Limb (tissue), 2 donors: ENCODE measurements around the gene LZTS3.
A peak's percentile ranks its signal among the peaks of the same experiment; 100 is the strongest.
"Not testable (repeated sequence)": the region's sequence is repeated elsewhere in the genome, so short reads cannot be mapped to it uniquely, and the experiment has no call there.

Source experiments
- DNase-seq, 2 donors: peaks; one replicate each; pipeline ENCODE4 v3.0.0-alpha.2; 2016; ENCODE audit errors: extremely low spot score in 2 of 2

Gene LZTS3

DNA sequence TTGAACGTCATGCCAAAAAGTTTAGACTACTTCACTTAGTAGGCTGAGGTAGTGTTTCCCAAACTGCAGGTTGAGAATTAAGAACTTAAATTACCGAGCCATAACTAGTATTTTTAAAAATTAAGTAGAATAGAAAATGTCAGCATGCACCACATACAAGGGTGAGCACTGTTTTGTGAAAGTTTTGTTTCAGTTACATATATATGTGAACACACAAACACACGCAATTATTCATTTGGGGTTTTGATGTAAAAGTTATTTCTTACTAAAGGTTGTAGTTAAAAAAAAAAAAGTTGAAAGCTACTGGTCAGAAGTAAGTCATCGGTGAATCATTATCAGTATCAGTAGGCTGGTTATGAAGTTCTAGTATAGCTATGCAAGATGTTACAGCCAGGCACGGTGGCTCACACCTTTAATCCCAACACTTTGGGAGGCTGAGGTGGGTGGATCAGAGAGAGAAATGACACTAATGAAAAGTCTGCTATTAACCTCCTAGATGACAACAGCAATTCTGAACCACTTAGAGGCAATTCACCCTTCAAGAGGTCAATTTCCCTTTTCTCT lies 37.8 kb downstream of the LZTS3 start:
- no peak for DNase-seq

DNA sequence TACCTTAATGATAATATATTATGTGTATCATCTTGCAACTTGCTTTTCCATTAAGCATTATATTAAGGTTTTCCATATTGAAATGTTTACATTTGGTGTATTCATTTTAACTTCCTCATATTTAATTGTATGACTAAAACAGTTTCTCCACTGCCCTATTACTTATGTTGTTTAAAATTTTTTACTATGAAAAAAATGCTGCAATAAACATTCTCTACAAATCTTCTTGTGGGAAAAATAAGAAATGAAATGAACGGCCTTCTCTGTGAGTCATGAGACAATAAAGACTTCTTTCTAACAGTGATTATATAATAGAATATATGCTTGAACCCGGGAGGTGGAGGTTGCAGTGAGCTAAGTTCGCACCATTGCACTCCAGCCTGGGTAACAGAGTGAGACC lies 39.2 kb downstream of the LZTS3 start:
- no peak for DNase-seq

DNA sequence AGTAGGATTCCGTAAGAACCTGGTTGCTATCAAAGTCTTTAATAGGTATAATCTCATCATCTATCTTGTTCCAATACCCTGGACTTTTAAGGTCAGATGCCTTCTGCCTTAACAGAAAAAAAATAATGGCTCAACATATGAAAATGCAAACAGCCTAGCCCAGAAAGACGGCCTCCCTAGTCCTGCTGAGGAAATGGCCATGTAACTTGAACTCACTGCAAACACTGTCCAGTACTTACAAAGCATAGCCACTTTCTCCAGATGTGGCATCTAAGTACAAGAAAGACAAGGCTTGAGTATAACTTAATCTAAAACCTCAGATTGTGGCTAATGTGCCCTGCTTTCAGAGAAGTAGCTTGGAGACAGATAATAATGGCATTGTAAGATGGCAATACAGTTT lies 40.2 kb downstream of the LZTS3 start:
- no peak for DNase-seq

DNA sequence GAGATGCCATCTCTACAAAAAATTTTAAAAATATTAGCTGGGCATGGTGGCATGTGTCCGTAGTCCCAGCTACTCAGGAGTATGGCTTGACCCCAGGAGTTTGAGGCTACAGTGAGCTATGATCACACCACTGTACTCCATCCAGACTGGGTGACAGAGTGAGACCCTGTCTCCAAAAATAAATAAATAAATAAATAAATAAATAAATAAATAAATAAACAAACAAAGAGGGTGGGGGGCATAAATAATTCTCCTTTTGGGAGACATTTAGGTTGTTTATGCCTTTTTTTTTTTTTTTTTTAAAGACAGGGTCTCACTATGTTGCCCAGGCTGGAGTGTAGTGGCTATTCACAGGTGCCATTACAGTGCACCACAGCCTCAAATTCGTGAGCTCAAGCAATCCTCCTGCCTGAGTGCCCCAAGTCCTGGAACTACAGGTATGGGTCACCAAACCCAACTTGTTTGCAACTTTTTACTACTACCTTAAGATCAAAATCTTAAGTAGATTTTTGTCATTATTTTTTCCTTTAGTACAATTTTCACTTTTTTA lies 43.2 kb downstream of the LZTS3 start:
- no peak for DNase-seq

DNA sequence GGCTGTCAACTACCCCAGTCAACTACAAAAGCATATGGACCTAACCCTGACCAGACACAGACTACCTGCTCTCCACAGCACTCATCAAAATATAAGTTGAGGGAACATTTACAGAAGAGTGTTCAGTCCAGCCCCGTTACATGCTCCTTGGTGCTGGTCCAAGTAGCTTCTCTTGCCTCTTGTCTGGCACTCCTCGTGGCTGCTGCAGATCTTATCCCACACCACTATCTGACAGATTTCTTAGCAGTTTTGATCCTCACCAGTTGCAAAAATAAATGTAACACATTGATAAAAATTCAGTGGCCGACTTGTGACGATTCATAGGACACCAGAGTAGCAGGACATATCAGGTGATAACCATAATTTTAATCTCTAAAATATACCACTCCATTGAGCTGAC lies 44.3 kb downstream of the LZTS3 start:
- DNase-seq: no peak

DNA sequence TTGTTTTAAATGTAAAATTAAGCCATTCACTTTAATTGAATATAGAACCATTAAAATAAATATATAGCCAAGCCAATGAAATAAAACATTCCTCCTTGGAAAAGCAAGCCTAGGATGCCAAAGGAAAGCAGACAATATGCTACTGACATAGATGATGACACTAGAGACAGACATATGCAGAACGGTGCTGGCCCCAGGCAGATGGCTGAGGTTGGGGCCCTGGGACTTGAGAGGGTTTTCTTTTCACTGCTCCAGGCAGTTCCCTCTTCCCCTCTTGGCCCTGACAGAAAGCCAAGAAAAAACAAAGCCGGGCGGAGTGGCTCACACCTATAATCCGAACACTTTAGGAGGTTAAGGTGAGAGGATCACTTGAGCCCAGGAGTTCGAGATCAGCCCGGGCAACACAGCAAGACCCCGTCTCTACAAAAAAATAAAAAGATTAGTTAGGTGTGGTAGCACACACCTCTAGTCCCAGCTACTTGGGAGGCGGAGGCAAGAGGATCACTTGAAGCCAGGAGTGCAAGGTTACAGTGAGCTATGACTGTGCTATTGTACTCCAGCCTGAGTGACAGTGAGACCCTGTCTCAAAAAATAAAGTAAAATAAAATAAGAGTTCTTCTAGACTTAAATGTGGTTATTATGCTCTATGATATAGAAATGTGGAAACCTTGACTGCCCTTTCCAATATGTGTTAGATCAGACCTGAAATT lies 44.9 kb downstream of the LZTS3 start:
- no peak for DNase-seq

DNA sequence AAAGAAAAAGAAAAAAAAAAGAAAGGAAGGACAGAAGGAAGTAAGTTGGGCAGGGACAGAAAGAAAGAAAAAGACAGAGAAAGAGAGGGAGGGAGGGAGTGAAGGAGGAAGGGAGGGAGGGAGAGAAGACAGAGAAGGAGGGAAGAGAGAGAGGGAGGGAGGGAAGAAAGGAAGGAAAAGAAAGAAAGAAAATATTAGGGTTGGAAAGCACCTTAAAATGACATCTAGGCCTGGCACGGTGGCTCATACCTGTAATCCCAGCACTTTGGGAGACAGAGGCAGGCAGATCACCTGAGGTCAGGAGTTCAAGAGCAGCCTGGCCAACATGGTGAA lies 46.9 kb downstream of the LZTS3 start:
- DNase-seq: no peak

DNA sequence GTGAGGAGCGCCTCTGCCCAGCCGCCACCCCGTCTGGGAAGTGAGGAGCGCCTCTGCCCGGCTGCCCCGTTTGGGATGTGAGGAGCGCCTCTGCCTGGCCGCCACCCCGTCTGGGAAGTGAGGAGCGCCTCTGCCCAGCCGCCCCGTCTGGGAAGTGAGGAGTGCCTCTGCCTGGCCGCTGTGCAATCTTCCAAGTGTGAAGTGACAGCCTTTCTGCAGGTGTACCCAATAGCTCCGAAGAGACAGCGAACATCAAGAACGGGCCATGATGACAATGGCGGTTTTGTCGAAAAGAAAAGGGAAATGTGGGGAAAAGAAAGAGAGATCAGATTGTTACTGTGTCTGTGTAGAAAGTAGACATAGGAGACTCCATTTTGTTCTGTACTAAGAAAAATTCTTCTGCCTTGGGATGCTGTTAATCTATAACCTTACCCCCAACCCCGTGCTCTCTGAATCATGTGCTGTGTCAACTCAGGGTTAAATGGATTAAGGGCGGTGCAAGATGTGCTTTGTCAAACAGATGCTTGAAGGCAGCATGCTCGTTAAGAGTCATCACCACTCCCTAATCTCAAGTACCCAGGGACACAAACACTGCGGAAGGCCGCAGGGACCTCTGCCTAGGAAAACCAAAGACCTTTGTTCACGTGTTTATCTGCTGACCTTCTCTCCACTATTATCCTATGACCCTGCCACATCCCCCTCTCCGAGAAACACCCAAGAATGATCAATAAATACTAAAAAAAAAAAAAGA lies 47.4 kb downstream of the LZTS3 start:
- not testable (repeated sequence) for DNase-seq

DNA sequence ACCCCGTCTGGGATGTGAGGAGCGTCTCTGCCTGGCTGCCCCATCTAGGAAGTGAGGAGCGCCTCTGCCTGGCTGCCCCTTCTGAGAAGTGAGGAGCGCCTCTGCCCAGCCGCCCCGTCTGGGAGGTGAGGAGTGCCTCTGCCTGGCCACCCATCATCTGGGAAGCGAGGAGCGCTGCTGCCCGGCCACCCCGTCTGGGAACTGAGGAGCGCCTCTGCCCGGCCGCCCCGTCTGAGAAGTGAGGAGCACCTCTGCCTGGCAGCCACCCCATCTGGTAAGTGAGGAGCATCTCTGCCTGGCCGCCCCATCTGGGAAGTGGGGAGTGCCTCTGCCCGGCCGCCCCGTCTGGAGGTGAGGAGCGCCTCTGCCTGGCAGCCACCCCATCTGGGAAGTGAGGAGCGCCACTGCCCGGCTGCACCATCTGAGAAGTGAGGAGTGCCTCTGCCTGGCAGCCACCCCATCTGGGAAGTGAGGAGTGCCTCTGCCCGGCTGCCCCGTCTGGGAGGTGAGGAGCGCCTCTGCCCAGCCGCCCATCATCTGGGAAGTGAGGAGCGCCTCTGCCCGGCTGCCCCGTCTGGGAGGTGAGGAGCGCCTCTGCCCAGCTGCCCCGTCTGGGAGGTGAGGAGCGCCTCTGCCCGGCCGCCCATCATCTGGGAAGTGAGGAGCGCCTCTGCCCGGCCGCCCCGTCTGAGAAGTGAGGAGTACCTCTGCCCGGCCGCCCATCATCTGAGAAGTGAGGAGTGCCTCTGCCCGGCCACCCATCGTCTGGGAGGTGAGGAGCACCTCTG lies 48.4 kb downstream of the LZTS3 start:
- DNase-seq: not testable (repeated sequence)

DNA sequence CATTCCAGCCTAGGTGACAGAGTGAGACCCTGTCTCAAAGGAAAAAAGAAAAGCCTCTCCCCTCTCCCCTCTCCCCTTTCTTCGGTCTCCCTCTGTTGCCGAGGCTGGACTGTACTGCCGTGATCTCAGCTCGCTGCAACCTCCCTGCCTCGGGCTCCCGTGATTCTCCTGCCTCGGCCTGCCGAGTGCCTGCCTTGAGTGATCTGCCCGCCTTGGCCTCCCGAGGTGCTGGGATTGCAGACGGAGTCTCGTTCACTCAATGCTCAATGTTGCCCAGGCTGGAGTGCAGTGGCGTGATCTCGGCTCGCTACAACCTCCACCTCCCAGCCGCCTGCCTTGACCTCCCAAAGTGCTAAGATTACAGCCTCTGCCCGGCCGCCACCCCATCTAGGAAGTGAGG lies 49.2 kb downstream of the LZTS3 start:
- not testable (repeated sequence) for DNase-seq

DNA sequence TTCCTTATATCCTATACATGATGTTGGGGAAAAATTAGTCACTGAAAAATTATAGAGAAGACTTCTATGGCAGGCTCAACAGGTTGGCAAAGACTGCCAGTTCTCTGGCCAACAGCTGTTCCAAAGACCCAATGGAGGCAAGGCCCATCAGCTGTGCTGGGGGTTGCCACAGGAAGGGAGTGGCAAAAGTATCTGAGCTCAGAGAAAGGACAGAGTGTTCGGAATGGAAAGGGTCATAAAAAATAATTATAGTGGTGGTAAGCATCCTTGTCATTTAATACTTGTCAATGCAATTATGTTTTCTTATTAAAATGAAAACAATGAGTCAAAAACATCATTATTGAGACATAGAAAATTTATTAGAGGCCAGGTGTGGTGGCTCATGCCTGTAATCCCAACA lies 49.8 kb downstream of the LZTS3 start:
- no peak for DNase-seq

DNA sequence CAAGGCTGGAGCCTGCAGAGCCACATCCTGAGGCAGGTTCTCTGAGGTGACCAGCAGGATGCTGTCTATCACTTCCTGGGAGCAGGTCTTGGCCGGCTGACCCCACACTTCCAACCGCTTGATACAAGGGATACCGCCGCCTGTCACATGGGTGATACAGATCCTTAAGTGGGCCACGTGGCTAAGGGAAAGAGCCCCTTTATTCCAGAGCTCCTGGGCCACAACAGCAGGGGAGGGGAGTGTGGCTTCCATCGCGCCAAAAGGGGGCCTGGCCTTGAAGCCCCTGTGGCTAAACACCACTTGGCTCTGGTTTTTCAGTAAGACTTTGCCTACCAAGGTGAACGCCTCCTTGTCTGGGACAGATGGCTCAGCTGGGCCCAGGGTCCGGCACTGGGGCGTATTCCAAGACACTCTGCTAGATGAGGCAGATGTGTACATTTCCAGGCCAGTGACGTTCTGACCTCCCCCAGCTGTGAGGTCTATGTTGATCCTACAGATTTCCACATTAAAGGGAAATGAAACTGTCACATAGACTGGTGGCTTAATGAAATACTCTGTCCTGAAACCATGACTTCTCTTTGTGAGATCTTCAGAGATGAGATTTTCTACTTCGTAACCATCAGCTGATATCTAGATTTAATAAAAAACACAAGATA lies 51.3 kb downstream of the LZTS3 start:
- no peak for DNase-seq

DNA sequence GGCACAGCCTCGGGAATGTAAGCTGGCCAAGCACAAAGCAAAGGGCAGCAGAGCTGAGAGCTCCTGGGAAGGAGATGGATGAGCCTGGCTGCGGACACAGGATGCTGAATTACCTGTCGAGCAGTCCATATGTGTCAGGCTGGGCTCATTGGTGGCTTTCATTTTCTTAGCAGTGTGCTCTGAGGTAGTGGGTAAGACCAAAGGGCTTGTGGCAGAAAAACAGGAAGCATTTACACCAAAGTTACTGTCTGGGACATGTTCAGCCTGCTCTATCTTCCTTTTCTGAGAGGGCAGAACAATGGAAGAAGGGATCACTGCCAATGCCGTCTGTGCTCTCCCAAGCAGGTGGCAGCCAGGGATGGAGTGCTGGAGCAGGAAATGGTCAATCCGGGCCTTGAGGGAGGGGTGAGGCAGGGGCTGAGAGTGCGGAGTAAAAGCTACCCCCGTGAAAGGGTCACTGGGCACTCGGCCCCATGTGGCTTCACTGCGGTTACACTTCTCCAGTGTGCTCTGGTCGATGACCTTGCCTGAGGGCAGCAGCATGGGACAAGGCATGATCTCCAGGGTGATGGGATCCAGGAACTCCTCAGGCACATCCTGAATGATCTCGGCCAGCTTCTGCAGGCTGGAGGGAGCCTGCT lies 52.0 kb downstream of the LZTS3 start:
- DNase-seq: no peak

DNA sequence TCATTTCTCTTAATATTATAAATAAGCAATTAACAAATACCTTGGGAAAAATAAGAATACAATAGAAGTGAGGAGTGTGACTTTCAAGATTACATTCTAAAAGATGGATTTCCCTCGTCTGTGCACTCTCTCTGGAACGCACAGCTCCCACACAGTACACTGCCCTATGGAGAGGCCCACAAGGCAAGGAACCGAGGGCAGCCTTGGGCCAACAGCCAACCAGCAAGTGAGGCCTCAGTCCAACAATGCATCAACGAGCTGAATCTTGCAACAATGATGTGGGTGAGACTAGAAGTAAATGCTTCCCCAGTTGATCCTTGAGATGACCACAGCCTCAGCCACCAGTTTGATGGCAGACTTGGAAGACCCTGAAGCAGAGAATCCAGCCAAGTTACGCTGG lies 54.3 kb downstream of the LZTS3 start:
- no peak for DNase-seq

DNA sequence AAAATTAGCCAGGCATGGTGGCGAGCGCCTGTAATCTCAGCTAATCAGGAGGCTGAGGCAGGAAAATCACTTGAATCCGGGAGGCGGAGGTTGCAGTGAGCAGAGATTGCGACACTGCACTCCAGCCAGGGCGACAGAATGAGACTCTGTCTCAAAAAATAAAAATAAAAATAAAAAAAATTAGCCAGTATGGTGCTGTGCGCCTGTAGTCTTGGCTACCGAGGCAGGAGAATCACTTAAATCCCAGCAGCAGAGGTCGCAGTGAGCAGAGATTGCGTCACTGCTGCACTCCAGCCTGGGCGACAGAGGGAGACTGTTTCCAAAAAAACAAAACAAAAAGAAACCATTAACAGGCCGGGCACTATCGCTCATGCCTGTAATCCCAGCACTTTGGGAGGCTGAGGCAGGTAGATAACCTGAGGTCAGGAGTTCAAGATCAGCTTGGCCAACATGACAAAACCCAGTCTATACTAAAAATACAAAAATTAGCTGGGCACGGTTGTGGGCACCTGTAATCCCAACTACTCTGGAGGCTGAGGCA lies 55.4 kb downstream of the LZTS3 start:
- peak; percentile 18 to 41 for DNase-seq

DNA sequence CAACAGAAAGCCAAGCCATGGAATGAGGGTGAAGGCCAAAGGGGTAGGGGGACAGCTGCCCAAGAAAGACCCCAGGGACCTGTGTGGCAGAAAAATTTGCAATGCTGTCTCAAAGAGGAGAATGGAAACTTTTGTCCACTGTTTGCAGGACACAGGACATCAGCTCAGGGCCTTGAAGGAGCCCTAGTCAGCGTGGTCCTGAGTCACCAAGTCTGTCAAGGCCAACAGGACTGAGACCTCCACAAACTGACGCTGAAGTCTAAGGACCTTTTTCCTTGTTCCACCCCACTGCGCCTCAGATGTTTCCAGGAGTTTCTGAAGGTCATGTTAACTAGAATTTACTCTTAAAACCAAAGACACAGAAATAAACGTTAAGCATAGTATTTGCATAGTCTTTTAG lies 57.0 kb downstream of the LZTS3 start:
- no peak for DNase-seq

DNA sequence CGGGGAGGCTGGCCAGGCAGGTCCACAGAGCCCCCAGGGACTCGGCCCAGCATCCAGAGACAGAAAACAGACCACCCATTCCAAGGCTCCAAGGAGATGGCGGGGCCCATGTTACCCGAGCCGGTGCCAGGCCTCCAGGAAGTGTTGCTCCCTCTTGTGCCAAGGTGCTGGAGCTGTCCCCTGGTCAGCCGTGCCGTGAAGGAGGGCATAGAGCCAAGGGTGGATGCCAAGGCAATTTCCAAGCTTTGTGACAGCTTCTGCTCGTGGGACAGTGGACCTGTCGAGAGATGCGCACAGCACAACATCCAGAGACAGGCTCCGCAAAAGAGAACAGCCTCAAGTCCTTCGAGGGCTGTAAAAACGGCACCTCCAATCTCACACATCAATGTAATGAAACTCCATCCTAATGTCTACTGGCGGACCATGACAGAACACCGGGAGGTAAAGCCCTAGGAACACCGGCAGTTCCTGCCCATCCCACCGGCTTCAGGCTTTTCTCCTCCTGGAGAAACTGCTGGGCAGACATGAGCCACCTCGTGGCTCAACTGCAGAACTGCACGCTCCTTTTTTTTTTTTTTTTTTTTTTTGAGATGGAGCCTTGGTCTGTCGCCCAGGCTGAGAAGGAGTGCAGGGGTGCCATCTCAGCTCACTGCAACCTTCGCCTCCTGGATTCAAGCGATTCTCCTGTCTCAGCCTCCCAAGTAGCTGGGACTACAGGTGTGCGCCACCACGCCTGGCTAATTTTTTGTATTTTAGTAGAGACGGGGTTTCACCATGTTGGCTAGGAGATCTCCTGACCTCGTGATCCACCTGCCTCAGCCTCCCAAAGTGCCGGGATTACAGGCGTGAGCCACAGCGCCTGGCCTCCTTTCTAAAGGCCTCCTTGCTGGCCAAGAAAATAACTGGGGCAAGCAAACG lies 57.9 kb downstream of the LZTS3 start:
- DNase-seq: peak; percentile 23 to 55
